Measurements from ENCODE around the gene NPTXR. TPM values are rescaled to one million over a fixed set of nuclear protein-coding genes. Genes with fewer than 3 reads are reported as not detected.

NPTXR gene
- total RNA-seq, 1 donor from 2014 or later = 6.9 TPM

DNA sequence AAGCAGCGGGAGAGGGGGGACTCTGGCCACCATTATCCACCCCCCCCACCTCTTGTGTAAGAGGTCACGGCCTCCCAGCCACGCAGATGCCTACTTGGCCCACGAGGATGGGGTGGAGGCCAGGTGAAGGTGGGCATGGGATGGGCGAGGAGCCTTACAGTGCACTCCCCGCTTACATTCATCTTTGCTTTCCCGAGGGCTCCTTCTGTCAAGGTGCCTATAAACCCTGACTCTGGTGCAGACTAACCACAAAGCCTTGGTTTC, 13.1 kb downstream of the NPTXR start:
- no peak overlapping the region for H3K27ac Mint-ChIP-seq
- H3K9me3 Mint-ChIP-seq = no peaks in the 10 kb centered on the region
- TF ChIP-seq, protein P1, sequence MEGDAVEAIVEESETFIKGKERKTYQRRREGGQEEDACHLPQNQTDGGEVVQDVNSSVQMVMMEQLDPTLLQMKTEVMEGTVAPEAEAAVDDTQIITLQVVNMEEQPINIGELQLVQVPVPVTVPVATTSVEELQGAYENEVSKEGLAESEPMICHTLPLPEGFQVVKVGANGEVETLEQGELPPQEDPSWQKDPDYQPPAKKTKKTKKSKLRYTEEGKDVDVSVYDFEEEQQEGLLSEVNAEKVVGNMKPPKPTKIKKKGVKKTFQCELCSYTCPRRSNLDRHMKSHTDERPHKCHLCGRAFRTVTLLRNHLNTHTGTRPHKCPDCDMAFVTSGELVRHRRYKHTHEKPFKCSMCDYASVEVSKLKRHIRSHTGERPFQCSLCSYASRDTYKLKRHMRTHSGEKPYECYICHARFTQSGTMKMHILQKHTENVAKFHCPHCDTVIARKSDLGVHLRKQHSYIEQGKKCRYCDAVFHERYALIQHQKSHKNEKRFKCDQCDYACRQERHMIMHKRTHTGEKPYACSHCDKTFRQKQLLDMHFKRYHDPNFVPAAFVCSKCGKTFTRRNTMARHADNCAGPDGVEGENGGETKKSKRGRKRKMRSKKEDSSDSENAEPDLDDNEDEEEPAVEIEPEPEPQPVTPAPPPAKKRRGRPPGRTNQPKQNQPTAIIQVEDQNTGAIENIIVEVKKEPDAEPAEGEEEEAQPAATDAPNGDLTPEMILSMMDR (conservative IDR thresholded peaks at IDR 0.05) = no peak
- no peaks in the 10 kb centered on the region for H3K4me1 Mint-ChIP-seq (ENCODE audit: unreplicated experiment)
- H3K4me3 Mint-ChIP-seq = no peak overlapping the region
- peaks cover 10% of the 10 kb centered on the region for H3K27me3 Mint-ChIP-seq
- no peak for DNase-seq (ENCODE audit: extremely low spot score, unreplicated experiment)
- no peaks in the 10 kb centered on the region for H3K36me3 Mint-ChIP-seq

DNA sequence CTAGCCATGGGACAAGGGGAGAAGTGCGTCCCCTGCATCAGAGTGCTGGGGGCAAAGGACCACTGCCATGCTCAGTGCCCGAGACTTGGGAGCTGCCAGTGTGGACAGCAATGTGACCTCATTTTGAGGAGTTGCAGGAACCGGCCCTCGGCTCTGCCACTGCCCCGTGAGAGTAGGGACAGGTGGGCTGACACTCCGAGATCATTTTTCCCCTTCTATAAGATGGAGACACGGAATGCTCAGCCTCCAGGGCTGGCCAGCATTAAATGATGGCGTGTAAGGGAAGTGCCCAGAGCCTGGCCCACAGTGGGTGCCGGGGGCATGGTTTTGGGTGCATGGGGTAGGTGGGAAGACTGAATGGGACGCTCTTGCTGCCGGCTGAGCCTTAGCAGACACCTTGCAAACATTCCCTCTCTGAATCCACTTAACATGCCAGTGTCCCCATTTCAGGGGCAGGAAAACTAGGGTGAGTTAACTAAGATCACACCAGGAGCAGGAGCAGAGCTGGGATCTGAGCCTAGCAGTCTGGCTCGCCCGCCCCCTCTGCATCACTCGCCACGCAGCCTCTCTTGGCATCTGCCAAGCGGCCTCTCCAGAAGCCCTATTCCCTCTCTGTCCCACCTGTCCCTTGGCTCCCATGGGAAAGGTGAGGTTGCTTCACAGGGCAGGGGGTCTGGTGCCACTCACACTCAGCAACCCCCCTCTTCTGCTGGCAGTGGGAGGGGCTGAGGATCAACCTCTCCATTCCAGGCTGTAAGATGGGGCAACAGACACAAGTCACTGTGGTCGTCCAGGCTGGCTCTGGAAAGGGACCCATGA, 13.6 kb downstream of the NPTXR start:
- no peak for DNase-seq (ENCODE audit: extremely low spot score, unreplicated experiment)
- H3K9me3 Mint-ChIP-seq = no peaks in the 10 kb centered on the region
- H3K27me3 Mint-ChIP-seq = peaks cover 8% of the 10 kb centered on the region
- H3K4me1 Mint-ChIP-seq (ENCODE audit: unreplicated experiment) = no peaks in the 10 kb centered on the region
- H3K4me3 Mint-ChIP-seq = no peak overlapping the region
- no peak overlapping the region for H3K27ac Mint-ChIP-seq
- H3K36me3 Mint-ChIP-seq = no peaks in the 10 kb centered on the region
- TF ChIP-seq, protein P1 (conservative IDR thresholded peaks at IDR 0.05) = no peak

DNA sequence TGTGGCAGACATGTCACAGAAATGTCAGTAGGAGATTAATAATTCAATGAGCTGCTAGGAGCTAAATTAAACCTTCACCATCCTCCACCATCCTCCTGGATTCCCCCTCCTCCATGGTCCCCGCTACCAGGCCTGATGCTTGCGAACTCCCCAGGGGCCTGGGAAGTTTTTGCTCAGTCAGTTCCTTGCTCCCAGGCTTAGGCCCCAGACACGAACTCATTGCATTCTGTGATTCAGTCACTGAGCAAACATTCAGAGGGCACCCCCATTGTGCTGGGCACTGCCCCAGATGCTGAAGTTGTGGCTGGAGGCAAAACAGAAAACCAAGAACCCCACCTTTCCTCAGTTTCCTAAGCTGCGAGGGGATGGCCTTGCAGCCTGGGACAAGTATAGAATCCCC, 14.3 kb downstream of the NPTXR start:
- TF ChIP-seq, protein P1 (conservative IDR thresholded peaks at IDR 0.05) = no peak
- H3K27me3 Mint-ChIP-seq = peaks cover 7% of the 10 kb centered on the region

DNA sequence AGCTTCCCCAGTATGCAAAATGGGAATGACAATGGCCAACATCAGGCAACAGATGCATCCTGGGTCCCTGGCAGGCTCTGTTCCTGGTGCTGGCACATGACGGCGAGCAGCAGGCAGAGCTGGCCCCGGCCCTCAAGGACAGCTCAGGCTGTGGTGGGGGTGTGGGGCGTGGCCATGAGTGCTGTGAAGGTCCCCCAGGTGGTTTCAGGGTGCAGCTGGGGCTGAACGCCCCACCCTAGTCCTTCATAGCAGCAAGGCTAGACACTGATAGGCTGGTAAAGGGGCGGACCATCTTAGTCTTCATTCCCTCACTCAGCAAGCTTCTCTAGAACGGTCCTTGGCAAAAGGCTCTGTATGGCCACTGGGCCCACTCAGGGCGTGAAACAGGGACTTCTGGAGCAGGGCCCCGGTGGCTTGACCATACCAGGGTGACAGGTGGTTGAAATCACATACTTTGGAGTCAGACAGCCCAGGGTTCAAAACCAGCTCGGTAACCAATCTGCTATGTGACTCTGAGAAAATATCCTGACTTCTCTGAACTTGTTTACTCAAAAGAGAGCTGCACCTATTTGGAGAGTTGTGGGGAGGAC, 15.1 kb downstream of the NPTXR start:
- Mint-ChIP-seq H3K9me3 (no peaks in the 10 kb centered on the region), H3K4me1 (ENCODE audit: unreplicated experiment) (no peaks in the 10 kb centered on the region), H3K4me3 (no peak overlapping the region), H3K36me3 (no peaks in the 10 kb centered on the region), H3K27ac (no peak overlapping the region), H3K27me3 (peaks cover 4% of the 10 kb centered on the region)
- DNase-seq (ENCODE audit: extremely low spot score, unreplicated experiment) = no peak
- TF ChIP-seq, protein P1 (conservative IDR thresholded peaks at IDR 0.05) = no peak

More for the DNA sequence above, 14.3 kb downstream of the NPTXR start:
- no peak for DNase-seq (ENCODE audit: extremely low spot score, unreplicated experiment)
- Mint-ChIP-seq H3K4me3 (no peak overlapping the region), H3K4me1 (ENCODE audit: unreplicated experiment) (no peaks in the 10 kb centered on the region), H3K9me3 (no peaks in the 10 kb centered on the region), H3K36me3 (no peaks in the 10 kb centered on the region), H3K27ac (no peak overlapping the region)

DNA sequence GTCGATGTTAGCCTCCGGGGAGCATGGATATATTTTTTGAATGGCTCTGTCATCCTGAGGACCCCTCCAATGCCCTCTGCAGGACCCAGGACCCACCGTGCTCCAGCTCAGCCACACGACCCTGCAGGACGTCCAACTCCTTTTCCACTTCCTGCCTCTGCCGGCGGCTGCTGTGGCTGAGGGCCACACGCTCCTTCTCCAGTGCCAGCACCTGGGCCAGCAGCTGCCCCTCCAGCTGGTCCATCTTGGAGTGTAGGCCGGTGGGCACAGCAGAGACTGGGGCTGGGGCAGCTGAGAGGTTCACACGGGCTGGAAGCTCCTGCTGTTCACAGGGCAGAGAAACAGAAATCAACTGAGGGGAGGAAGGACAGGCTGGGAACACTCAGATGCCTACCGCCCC, 15.6 kb downstream of the NPTXR start:
- no peaks in the 10 kb centered on the region for H3K4me1 Mint-ChIP-seq (ENCODE audit: unreplicated experiment)
- peaks cover 4% of the 10 kb centered on the region for H3K27me3 Mint-ChIP-seq
- TF ChIP-seq, protein P1 (conservative IDR thresholded peaks at IDR 0.05) = no peak
- no peak overlapping the region for H3K27ac Mint-ChIP-seq
- no peaks in the 10 kb centered on the region for H3K9me3 Mint-ChIP-seq
- H3K4me3 Mint-ChIP-seq = no peak overlapping the region
- no peaks in the 10 kb centered on the region for H3K36me3 Mint-ChIP-seq
- DNase-seq (ENCODE audit: extremely low spot score, unreplicated experiment) = no peak
